CD4-positive, alpha-beta T cell treated with Interferon alpha-2 for 1 hour (primary cell): ENCODE measurements around the gene PREX1.

Source experiments
- DNase-seq, 2 donors: peaks; one replicate each; pipeline ENCODE4 v3.0.0-alpha.2; 2020 to 2022

Gene PREX1

GRCh38 chr20:48679011-48679410, 148.8 kb downstream of the PREX1 start:
- DNase-seq = no peak

DNA sequence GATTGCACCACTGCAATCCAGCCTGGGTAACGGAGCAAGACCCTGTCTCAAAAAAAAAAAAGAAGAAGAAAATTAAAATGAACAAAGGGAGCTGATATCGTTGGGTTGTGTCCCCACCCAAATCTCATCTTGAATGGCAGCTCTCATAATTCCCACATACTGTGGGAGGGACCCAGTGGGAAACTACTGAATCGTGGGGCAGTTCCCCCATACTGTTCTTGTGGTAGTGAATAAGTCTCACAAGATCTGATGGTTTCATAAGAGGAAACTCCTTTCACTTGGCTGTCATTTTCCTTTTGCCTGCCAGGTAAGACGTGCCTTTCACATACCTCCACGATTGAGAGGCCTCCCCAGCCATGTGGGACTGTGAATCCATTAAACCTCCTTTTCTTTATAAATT, 149.4 kb downstream of the PREX1 start:
- DNase-seq = no peak

GRCh38 chr20:48676795-48677460, 150.9 kb downstream of the PREX1 start:
- DNase-seq = no peak

DNA sequence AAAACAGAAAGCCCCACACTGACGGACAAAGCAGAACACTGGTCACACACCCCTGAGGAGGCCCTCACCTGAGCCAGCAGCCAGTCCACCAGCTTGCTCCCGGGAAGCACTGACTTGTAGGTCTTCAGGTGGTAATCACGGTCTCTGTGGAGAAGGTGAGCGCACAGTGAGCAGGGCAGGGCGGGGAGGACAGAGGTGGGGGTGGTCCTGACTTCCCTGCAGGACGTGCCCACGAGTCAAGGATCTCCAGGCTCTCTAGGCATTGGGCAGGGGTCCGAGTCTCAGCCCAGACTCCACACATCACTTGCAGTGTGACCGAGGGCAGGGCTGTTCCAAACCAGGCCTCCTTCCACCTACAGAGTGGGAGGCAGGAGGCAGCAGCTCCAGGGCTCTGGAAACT, 151.7 kb downstream of the PREX1 start:
- DNase-seq = no peak

DNA sequence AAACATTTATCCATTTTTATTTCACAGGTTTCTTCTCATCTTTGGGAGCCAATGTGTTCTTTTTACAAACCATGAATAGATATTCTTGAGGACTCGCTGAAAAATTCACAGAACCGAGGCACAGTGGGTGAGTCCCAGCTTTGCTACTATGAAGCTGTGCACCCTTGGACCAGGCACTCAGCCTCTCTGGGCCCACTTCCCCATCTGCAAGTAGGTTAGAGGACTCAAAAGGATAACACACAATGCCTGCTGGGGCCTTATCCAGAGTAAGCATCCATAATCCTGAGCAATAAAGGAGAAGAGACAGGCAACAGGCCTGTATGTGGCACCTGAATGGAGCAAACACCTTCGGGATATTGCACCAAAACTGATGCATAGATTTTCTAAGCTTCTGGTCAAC, 153.3 kb downstream of the PREX1 start:
- DNase-seq = no peak

DNA sequence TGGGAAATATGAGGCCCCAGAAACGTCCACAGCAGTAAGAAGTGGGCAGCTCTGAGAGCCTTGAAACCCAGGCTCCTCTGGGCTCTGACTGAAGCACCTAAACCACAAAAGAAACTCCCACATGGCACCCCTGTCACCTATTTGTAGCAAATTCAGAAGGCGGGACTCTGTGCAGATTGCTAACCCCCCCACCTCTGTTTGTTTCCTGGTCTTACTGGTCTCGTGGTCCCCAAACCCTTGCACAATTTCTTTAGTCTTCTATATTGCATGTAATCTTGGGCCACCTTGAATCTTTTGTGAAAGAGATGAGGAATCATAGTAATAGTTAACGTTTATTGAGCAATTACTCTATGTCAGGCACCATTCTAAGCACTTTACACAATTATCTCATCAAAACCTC, 154.3 kb downstream of the PREX1 start:
- DNase-seq = no peak

DNA sequence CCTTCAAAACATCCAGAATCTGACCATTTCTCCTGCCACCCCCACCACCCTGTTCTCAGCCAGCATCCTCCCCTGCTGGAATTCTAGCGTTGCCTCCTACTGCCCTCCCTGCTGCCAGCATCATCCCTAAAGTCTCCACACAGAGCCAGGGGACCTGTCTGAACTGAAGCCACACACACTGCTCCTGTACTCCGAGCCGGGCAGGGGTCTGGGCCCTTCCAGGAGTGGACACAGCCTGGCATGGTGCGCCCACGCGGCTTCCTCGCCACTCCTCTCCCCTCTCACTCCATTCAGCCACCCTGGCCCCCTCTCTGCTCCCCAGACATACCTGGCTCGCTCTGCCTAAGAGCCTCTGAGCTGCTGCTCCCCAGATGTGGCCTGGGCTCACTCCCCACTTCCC, 155.5 kb downstream of the PREX1 start:
- no peak for DNase-seq

GRCh38 chr20:48671141-48671540, 156.7 kb downstream of the PREX1 start:
- no peak for DNase-seq

GRCh38 chr20:48669946-48670605, 157.7 kb downstream of the PREX1 start:
- no peak for DNase-seq

DNA sequence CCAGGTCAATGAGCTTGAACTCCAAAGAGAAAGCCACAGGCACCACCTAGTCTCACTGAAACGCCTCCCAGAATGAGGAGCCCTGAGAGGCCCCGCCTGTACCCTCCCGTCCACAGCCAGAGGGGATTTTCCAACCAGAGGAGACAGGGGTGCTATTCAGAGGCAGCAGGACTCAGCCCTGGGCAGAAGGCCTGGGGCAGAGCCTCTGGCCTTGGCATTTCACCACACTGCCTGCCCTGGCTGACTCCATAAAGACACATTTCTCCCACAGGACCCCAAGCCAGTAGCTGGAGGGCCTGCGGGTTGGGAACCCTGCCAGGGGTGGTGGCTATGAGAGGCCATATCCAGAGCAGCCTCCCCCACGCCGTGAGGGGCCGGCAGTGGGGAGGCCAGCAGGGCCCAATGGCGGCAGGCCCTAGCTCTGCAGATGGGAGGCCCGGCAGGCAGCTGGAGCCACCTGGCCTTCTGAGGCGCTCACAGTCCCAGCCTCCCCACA, 159.3 kb downstream of the PREX1 start:
- no peak for DNase-seq

- no peak for DNase-seq
These were observed 159.8 kb downstream of the PREX1 start for GRCh38 chr20:48667889-48668413.

- no peak for DNase-seq
These were observed 160.3 kb downstream of the PREX1 start for GRCh38 chr20:48667481-48667880.

GRCh38 chr20:48665785-48666184, 162.0 kb downstream of the PREX1 start:
- no peak for DNase-seq

GRCh38 chr20:48662711-48663110, 165.1 kb downstream of the PREX1 start:
- no peak for DNase-seq

GRCh38 chr20:48661575-48662455, 166.0 kb downstream of the PREX1 start:
- DNase-seq = no peak

GRCh38 chr20:48660788-48661187, 167.0 kb downstream of the PREX1 start:
- DNase-seq = no peak

DNA sequence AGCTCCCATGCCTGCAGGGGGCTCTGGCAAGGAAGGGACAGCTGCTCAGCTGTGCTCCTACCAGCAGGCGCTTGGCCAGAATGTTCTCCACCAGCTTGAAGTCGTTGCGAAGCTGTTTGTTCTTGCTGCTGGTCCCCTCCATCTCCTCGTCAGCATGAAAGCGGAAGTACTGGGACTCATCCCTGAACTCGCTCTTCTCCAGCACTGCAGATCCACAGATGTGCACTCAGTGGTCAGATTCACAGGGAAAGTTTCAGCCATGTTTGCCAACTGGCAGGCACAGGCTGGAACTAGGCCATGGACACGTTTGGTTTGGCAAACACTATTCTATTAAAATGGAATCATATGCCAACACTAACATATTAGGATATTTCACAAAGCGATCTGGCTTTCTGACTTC, 167.9 kb downstream of the PREX1 start:
- DNase-seq = no peak

DNA sequence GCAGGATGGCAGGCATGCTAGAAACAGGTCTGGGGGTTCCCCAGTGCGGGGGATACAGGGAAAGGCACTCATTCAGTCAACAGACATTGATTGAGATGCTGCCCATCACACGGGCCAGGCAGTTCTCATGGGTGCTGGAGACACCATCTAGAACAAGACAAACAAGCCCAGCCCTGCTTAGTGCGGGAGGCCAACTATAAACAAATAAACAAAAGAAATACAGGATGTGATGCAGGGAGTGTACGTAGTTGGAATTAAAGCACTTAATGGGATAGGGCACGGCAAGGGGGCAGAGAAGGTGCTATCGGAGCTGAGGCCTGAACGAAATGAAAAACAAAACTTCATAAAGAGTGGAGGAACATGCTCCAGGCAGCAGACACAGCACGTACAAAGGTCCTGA, 169.3 kb downstream of the PREX1 start:
- DNase-seq = no peak

GRCh38 chr20:48658198-48658476, 169.7 kb downstream of the PREX1 start:
- no peak for DNase-seq

DNA sequence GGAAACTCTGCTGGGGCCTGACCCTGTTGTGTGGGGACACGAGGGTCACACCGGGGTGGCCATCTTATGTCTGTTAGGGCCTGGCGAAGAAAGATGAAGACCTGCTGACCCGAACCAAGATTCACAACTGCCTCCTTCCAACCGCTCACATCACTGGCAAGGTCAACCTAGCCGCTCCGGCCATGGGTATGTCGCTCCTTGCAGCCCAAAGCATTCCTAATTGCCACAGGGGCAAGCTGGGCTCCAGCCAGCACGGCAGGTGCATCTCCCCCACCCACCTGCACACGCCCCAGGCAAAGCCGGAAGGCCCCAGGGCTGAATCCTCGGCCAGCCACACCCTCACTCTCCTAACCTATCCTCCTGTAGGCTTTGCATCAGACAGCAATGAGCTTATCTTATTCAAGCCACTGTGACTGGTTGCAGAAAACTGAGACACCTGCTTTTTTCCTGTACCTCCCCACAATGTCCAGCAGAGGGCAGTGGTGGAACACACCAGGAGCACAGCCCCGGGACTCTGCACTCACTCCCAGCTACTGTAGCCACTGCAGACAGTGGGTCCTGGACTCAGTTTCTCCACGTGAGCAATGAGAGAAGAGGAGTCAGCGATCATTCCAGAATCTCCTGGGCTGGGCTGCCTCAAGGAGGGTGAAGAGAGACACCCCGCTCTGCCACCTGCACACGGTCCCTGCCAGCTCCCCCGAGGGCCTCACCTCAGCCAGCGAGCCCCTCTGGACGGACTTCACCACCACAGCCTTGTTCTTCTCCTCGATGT, 170.2 kb downstream of the PREX1 start:
- DNase-seq = peak; percentile 70 to 79

- no peak for DNase-seq
These were observed 171.1 kb downstream of the PREX1 start for GRCh38 chr20:48656661-48657211.

- no peak for DNase-seq
These were observed 171.7 kb downstream of the PREX1 start for GRCh38 chr20:48656137-48656536.

GRCh38 chr20:48653706-48654051, 174.1 kb downstream of the PREX1 start:
- DNase-seq = no peak
